ENCODE data around the gene CEMIP2. TPM values are rescaled to one million over a fixed set of nuclear protein-coding genes. Genes with fewer than 3 reads are reported as not detected.

The CEMIP2 gene
- total and polyA plus RNA-seq, 2 of the 13 experiments (the other 11 are each of a cell fraction or from before 2014, with no cell fraction given), result 94.3 to 128 TPM

GRCh38 chr9:71725590-71726338, 42.5 kb downstream of the CEMIP2 start (continued):
- no peak for TF ChIP-seq PAWR (CRISPR knock-in tag; IDR thresholded peaks at IDR 0.05; ENCODE audit: borderline replicate concordance)
- peak; percentile 93 for TF ChIP-seq FOXP4 (CRISPR knock-in tag; IDR thresholded peaks at IDR 0.05)
- no peak for TF ChIP-seq IKZF1 (IDR thresholded peaks at IDR 0.05)
- no peak for TF ChIP-seq ZNF329 (CRISPR knock-in tag; IDR thresholded peaks at IDR 0.05; ENCODE audit: low read depth)
- TF ChIP-seq NR2F6 (IDR thresholded peaks at IDR 0.05), result peak; percentile 41; the same call in 1 of the 2 replicates
- peak; percentile 71 for TF ChIP-seq NR2F6 (CRISPR knock-in tag; IDR thresholded peaks at IDR 0.05)
- TF ChIP-seq ZFY (CRISPR knock-in tag; IDR thresholded peaks at IDR 0.05), result no peak
- TF ChIP-seq NPAS2 (CRISPR knock-in tag; IDR thresholded peaks at IDR 0.05; ENCODE audit: borderline replicate concordance), result no peak
- no peak for TF ChIP-seq MXD3 (CRISPR knock-in tag; IDR thresholded peaks at IDR 0.05)
- TF ChIP-seq SIN3A (IDR thresholded peaks at IDR 0.05; ENCODE audit: borderline replicate concordance, low read depth, low read length), result no peak
- TF ChIP-seq ZNF569 (CRISPR knock-in tag; IDR thresholded peaks at IDR 0.05; ENCODE audit: borderline replicate concordance), result no peak
- no peak for TF ChIP-seq ZNF558 (CRISPR knock-in tag; IDR thresholded peaks at IDR 0.05; ENCODE audit: borderline replicate concordance)
- TF ChIP-seq ZBTB44 (CRISPR knock-in tag; IDR thresholded peaks at IDR 0.05), result no peak
- peak; percentile 27; the same call in 1 of the 2 replicates for TF ChIP-seq ZNF710 (CRISPR knock-in tag; IDR thresholded peaks at IDR 0.05; ENCODE audit: borderline replicate concordance)
- TF ChIP-seq IRF9 (CRISPR knock-in tag; IDR thresholded peaks at IDR 0.05; ENCODE audit: borderline replicate concordance), result no peak
- no peak for TF ChIP-seq USF2 (IDR thresholded peaks at IDR 0.05; ENCODE audit: low read depth, low read length)
- TF ChIP-seq USF2 (CRISPR knock-in tag; IDR thresholded peaks at IDR 0.05; ENCODE audit: borderline replicate concordance), result no peak
- no peak for TF ChIP-seq ZSCAN29 (CRISPR knock-in tag; conservative IDR thresholded peaks at IDR 0.05)
- peak; percentile 87 for TF ChIP-seq HDAC2 (CRISPR knock-in tag; IDR thresholded peaks at IDR 0.05)
